Activated CD8-positive, alpha-beta memory T cell treated with anti-CD3 and anti-CD28 coated beads, Interleukin-2, amount 50 U/mL, for 48 hours (primary cell): Measurements from ENCODE around the gene ELOVL6.
"Not testable (repeated sequence)": the region's sequence is repeated elsewhere in the genome, so short reads cannot be mapped to it uniquely, and the experiment has no call there.

Experiments
- DNase-seq: peaks from one replicate; pipeline ENCODE4 v3.0.0-alpha.2; 2020

ELOVL6 gene

DNA sequence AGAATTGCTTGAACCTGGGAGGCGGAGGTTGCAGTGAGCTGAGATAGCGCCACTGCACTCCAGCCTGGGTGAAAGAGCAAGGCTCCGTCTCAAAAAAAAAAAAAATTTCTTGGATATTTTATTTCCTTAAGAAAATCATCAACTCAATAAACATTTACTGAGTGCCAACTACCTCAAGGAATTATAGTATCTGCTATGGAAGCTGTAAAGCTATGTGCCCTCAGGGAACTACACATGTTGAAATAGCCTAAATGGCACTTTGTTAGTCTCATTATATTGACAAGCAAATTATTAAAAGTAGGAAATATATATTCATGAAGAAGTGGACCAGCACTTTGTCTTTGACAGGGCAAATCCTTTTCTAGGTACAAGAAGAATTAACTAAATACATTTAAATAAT lies 40.8 kb downstream of the ELOVL6 start:
- DNase-seq = no peak

DNA sequence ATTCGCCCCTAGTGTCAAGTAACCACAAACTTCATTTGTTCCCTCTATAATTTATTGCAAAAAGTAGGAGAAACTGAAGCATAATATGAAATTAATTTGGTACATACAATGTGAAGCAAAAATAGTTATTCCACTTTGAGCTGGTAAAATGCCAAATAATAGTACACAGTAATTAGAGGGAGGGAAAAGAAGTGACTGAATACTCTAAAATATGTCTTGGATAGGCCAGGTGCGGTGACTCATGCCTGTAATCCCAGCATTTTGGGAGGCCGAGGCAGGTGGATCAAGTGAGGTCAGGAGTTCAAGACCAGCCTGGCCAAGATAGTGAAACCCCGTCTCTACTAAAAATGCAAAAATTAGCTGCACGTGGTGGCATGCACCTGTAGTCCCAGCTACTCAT lies 41.2 kb downstream of the ELOVL6 start:
- DNase-seq = not testable (repeated sequence)

GRCh38 chr4:110156442-110156841 lies 42.0 kb downstream of the ELOVL6 start:
- DNase-seq = no peak

- DNase-seq = no peak
Observed at GRCh38 chr4:110155654-110156053, 42.8 kb downstream of the ELOVL6 start.

DNA sequence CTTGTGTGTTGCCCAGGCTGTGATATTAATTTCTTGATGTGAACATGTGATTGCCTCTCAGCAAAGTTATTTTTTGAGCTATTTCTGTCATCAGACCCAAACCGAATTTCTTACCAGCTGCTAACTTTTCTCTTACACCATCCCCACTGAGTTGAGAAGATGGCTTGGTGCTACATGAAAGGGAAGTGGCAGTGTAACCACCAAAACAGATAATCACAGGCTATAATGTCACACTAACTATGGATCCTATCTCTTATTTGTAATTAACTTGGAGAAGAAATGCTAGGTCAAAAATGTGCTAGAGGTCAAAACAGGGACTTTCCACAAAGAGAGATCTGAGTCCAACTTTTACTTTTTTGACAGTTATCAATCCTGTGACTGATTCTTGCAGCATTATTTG lies 43.8 kb downstream of the ELOVL6 start:
- DNase-seq = no peak

- no peak for DNase-seq
Observed at GRCh38 chr4:110152386-110152785, 46.0 kb downstream of the ELOVL6 start.

DNA sequence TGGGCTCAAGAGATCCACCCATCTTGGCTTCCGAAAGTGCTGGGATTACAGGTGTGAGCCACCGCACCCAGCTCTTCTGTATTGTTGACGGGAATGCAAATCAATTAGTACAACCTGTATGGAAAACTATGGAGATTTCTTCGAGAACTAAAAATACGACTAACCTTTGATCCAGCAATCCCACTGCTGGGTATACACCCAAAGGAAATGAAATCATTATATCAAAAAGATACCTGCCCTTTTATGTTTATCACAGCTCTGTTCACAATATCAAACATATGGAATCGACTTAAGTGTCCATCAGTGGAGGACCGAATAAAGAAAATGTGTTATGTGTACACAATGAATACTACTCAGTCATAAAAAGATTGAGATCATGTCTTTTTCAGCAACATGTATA lies 49.3 kb downstream of the ELOVL6 start:
- DNase-seq = no peak

- DNase-seq = no peak
Observed at GRCh38 chr4:110142461-110142860, 56.0 kb downstream of the ELOVL6 start.

DNA sequence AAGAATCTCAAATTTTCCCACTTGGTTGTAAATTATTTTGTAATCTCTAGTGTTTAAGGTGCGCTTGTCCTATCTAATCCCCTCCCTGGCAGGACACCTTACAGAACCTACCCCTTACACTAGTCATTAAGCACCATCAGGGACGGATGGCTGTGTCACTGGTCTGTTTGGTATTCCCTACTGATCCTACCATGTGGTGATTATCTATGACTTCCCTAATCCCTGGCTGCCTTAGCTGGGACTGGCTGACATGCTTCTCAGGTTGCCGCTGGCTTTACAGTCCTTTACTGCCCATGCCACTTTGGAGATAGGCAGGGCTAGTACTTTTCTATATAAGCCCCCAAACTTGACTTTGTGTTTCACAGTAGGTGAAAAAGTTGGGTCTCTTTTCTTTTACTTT lies 58.6 kb downstream of the ELOVL6 start:
- no peak for DNase-seq

GRCh38 chr4:110139111-110139510 lies 59.3 kb downstream of the ELOVL6 start:
- no peak for DNase-seq

DNA sequence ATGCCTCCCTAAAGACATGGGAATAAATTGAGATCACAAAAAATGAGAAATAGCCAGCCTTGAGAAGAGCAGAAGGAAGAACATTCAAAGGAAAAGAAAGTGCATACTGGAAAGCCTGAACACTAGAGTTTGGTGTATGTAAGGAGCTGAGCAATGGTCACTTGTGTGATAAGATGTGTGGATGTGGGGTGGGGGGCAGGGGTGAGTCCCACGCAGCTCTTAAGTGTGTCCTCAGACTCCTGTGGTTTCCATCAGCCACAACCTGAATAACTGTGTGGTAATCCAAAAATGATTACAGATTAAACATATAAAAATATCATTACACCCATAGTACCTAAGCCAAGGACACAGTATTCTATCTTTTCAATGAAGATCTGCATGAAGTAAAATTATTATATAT lies 59.9 kb downstream of the ELOVL6 start:
- no peak for DNase-seq

DNA sequence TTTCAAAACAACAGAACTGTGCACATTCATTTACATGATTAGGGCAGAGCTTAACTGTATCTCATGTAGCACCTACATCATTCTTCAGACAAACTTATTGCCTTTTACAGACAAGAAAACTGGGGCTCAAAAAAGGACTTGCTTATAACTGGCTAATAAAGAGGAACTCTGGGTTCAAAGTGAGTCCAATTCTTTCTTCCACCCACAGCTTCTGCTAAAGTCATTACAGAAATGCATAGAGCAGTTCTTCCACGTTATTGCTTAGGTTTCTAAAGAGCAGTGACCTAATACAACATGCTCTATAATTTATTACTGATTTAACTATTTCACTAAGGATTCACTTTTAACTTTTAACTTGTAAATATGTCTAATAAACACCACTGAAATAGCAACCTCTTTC lies 60.6 kb downstream of the ELOVL6 start:
- no peak for DNase-seq

- DNase-seq = no peak
Observed at GRCh38 chr4:110135523-110135922, 62.9 kb downstream of the ELOVL6 start.

DNA sequence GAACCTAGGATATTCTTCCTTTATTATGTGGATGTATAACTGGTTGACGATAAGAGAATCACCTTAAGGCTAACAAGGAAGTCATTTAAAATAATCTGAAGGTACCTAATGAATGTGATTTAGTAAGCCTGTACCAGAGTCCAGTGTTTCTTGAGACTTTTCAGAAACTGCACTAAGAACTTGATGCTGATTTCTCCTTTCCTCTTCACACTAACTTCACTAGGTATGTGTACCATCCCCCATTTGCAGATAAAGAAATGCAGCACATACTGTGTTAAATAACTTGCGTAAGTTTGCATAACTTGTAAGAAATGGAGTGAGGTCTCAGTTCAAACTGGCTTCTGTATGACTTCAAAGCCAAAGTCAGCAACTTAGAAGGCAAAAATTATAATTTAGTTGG lies 63.3 kb downstream of the ELOVL6 start:
- no peak for DNase-seq

- DNase-seq = no peak
Observed at GRCh38 chr4:110134269-110134869, 64.0 kb downstream of the ELOVL6 start.

- no peak for DNase-seq
Observed at GRCh38 chr4:110132816-110133719, 65.3 kb downstream of the ELOVL6 start.

DNA sequence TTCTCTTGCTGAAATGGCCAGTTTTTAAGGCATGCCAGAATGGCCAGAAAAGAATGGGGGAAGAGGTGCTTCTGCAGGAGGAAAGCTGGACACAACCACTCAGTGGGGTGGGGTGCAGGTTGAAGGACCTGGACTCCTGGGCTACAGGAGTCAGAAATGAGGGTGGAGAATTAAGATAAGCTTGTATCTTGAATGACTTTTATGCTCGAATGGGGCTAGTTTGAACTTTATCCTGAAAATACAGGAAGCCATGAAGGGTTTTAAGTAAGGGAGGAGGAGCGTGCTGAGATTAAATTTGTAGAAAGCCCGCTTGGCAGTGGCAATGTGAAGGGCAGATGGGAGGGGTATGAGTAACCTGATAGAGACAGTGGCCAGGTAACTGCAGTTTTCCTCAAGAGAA lies 66.5 kb downstream of the ELOVL6 start:
- no peak for DNase-seq

DNA sequence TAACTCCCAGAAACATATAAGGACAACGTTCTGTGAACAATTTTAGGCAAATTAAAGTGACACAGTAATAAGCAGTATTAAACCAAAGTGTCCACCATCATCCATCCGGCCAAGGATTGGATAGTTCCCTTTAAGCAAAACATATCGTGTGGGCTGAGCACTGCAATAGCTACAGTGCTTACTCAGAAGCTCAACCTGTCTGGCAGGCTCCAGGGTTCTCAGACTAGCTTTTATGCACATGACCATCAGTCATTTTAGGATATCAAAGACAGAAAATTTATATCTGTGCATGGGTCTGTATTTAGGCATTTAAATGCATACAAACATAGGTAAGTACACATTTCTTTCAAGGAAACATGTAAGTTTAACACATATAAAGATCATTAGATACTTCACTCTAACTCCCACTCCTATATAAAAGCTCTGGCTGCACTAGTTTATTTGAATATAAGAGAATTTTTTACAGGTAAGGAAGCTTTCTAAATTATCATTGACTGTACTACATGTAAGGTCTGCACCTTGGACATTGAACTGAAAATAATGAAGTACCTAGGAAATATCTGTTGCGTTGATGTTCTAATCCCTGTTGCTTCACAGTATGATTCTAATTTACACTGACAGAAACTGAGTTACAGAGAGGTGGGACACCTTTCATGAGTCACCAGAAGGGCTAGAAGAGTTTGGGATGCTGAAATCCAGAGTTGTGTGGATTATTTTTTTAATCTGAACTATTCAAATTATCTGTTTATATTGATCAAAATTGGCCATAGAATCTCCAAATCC lies 67.6 kb downstream of the ELOVL6 start:
- no peak for DNase-seq

- no peak for DNase-seq
Observed at GRCh38 chr4:110129544-110129943, 68.9 kb downstream of the ELOVL6 start.

- DNase-seq = no peak
Observed at GRCh38 chr4:110128472-110128919, 69.9 kb downstream of the ELOVL6 start.

- DNase-seq = no peak
Observed at GRCh38 chr4:110128029-110128428, 70.4 kb downstream of the ELOVL6 start.

DNA sequence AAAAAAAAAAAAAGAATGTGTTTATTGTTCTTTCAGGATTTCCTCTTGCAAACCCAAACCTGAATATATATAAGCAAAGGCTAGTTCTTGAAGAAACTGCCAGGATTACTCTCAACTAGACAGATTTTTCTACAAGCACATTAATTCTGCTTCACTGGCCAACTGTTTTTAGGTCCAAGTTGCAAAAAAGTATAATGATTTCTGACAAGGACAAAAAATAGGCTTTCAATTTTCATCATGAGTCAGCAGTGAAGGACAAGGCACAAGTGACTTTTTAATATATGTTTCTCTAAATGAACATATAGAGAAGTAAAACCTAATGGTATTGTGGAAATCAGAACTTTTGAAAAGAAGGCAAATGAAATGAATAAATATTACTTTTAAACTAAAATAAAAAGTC lies 73.7 kb downstream of the ELOVL6 start:
- no peak for DNase-seq

DNA sequence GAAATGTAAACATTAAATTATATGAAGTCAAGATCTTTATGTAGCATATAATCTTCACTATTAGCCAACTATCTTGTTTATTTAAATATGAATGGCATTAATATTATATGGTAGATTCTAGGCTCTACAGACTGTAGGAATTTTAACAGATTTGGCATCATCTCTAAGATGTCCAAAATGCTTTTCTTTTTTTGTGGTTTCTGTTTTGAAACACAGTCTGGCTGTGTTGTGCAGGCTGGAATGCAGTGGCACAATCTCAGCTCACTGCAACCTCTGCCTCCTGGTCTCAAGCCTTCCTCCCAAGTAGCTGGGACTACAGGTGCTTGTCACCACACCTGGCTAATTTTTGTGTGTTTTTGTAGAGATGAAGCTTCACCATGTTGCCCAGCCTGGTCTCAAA lies 76.2 kb downstream of the ELOVL6 start:
- DNase-seq = no peak

DNA sequence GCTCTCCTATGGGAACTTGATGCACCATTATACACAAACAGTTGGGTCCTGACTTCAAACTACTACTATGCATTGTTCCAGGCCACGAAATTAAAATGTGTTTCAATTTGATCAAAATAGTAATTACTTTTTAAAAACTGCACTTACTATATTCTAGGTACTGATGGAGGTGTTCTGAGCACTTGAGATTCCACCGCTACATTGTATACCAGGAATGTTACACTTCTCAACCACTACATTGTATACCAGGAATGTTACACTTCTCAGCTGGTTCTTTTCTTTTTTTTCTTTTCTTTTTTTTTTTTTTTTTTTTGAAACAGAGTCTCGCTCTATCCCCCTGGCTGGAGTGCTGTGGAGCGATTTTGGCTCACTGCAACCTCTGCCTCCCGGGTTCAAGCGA lies 77.9 kb downstream of the ELOVL6 start:
- no peak for DNase-seq
